ENCODE data around the gene SLC2A8.

The SLC2A8 gene

DNA sequence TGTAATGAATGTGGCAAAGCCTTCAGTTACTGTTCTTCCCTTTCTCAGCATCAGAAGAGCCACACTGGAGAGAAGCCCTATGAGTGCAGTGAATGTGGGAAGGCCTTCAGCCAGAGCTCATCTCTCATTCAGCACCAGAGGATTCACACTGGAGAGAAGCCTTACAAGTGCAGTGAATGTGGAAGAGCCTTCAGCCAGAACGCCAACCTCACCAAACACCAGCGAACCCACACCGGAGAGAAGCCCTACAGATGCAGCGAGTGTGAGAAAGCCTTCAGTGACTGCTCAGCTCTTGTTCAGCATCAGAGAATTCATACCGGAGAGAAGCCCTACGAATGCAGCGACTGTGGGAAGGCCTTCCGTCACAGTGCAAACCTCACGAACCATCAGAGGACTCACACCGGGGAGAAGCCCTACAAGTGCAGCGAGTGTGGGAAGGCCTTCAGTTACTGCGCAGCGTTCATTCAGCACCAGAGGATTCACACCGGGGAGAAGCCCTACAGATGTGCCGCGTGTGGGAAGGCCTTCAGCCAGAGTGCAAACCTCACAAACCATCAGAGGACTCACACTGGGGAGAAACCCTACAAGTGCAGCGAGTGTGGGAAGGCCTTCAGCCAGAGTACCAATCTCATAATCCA, 47.4 kb downstream of the SLC2A8 start:
- no peak for DNase-seq

DNA sequence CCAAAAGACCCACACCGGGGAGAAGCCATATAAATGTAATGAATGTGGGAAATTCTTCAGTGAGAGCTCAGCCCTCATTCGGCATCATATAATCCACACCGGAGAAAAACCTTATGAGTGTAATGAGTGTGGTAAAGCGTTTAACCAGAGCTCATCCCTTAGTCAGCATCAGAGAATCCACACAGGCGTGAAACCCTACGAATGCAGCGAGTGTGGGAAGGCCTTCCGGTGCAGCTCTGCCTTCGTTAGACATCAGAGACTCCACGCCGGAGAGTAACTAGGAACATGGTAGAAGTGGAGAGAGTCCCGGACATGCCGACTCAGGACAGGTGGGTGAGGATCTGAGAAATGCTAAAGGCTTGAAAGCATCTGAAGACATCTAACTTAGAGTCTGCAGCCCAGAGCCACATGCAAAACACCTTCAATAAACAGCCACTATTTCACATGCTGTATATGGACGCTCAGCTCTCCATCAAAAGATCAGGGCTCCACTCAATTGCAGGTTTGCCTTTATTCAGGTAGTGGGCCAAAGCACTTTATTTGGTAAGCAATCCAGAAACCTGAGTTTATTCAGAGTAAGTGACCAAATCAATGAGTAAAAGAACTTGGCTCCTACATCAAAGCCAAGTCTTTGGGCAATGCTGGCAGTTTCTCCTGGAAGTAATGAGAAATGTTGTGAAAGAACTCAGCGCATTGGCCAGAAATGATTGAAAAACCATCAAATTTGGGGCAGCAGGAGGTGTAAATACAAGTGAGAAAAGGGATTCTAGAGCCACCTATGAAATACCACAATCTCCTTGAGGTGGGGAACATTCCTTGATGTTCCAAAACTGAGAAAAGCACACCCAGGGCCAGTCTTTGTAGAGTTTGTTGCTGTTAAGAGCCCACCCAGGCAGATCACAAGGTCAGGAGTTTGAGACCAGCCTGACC, 48.2 kb downstream of the SLC2A8 start:
- DNase-seq = no peak

DNA sequence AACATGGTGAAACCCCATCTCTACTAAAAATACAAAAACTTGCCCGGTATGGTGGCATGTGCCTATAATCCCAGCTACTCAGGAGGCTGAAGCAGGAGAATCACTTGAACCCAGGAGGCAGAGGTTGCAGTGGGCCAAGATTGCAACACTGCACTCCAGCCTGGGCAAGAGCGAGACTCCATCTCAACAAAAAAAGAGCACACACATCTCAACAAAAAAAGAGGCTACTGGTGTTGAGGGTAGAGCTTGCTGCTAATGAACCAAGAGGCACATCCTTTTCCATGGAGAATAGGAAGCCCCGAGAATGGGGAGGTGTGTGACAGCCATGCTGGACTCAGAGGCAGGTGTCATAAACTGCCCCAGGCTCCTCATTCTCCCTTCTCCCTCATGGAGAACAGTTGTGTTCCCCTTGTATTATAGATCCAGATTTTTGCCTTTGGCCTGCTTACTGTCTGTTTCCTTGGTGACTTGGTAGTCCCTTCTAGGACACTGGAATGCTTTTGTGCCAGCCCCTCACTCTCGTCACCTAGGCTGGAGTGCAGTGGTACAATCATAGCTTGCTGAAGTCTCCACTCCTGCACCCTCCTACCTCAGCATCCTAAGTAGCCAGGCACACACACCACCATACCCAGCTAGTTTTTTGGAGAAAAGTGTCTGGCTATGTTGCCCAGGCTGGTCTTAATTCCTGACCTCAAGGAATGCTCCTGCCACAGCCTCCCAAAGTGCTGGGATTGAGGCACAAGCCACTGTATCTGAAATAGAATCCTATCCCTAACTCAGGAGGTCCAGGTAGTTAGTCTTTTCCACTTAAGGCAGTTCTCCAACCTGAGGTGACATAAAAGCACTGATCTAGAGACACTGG, 49.1 kb downstream of the SLC2A8 start:
- DNase-seq = no peak

DNA sequence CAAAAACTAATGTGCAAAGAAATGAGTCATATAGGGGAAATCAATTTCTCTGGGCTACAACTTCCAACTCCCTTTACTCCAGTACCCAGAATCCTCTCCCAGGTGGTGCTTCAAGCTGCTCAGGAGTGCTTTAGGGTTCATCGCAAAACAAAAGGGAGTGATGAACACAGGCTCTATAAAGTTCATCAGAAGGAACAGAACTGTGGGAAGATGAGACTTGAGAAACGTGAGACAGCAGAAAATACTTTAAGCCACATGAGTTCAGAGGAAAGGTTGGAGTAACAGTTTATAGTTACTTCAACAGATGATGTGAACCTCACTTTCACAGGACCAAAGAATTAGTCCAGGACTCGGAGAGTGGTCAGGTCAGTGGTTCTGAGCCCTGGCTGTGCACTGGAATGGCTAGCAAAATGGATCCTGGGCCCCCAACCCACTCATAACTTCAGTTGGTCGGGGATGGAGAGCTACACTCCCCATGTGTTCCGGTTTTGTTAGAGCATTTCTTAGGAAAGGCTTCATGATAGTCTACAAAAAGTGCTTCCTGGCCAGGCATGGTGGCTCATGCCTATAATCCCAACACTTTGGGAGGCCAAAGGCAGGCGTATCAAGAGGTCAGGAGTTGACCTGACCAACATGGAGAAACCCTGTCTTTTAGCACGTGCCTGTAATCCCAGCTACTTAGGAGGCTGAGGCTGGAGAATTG, 49.9 kb downstream of the SLC2A8 start:
- no peak for DNase-seq

DNA sequence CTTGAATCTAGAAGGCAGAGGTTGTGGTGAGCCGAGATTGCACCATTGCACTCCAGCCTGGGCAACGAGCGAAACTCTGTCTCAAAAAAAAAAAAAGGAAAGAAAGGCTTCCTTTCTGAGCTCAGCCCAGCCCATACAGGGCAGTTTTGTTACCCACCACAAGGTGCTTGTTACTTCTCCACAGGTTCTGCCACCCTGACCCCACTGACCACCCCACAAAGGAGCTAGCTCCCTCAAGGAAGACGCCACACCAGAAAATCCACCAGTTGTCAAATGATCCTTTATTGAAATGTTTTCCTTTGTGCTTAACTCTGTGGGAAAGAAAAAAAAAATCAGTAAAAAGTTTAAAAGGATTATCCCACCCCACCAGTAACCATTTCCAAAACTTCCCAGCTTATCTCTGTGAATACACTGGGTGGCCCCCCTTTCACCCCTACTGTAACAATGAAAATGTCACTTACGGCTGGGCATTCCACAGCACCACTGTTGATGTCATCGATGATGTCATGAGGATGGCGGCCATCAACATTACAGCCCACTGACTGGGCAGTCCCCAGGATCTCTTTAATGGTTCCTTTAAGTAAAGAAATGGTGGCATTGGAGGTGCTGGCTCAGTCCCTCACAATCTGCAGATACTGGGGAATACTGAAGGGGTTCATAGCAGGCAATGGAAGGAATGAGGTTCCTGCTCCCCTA, 50.6 kb downstream of the SLC2A8 start:
- no peak for DNase-seq

DNA sequence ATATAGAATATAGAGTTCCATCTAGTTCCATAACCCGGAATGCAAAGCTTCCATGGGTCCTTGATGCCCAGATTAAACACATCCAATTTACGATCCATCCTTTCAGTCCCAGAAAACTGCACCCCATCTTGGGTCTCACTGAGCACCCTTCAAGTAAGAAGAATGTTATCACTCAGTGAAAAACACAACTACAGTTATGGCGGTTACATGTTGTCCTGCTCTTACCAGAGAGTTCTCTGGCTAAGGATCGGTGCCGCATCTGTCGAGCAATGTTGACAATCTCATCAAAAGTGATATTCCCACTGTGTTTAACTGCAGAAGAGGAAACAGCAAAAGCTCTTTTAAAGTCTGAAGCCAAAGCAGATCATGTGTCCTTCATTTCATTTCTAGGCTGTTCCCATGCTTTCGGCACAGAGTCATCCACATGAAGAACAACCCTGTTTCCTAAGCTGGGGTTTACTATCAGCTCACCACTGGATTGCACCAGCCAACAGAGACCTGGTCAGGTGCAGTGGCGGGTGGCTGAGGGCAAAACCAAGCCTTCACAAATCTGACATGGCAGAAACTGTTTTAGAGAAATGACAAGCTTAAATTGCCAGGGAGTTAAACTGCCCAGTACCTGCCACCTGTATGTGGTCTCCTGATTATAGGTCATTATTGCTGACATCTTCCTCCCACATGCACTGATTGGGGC, 51.3 kb downstream of the SLC2A8 start:
- DNase-seq = no peak

DNA sequence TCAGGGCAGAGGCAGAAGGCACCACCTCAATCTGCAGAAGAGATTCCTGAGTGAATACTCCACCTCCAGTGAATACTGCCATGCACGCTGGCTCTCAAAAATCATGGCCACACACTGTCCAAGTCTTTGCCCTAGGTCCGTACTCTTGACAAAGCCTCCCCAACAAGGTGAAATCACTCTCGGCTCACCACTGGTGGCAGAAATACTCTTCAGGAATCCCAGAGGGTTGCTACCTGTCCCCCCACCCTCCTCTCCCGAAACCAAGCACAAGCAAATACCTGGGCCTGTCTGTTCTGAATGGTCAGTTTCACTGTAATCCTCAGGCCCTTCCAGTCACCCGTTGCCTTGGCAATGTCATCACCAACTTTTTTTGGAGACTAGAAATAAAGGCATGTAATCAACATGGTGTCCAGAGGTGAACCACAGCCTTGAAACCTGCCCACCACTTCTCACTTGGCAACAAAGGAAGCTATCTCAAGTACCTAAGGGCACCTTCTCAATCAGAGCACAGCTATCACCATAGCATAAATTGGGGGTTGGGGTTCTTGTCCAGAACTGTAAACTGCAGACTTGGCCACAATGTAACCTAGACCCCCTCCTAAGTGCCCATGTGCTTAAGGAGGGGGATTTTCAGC, 52.5 kb downstream of the SLC2A8 start:
- DNase-seq = no peak

DNA sequence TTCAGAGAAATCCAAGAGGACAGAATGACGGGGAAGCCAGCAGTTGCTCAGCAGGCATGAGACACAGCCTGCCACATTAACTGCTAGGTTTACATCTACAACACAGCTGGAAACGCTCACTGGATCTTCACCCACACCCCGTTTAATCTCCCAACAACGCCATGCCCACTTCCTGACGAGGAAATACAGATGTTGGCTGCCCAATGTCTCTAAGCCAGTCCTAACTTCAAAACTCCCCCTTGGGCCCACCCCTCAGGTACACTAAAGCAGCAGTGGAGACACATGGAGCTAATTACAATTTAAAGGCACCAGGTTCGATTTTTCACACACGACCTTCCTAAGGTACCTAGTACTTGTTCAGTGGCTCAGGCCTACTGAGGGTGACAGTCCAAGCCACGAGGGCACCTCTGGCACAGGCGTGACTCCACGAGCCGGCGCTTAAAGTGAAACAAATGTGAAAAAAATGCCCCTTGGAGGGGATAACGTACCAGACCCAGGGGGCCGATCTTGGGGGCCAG, 53.3 kb downstream of the SLC2A8 start:
- DNase-seq = no peak

DNA sequence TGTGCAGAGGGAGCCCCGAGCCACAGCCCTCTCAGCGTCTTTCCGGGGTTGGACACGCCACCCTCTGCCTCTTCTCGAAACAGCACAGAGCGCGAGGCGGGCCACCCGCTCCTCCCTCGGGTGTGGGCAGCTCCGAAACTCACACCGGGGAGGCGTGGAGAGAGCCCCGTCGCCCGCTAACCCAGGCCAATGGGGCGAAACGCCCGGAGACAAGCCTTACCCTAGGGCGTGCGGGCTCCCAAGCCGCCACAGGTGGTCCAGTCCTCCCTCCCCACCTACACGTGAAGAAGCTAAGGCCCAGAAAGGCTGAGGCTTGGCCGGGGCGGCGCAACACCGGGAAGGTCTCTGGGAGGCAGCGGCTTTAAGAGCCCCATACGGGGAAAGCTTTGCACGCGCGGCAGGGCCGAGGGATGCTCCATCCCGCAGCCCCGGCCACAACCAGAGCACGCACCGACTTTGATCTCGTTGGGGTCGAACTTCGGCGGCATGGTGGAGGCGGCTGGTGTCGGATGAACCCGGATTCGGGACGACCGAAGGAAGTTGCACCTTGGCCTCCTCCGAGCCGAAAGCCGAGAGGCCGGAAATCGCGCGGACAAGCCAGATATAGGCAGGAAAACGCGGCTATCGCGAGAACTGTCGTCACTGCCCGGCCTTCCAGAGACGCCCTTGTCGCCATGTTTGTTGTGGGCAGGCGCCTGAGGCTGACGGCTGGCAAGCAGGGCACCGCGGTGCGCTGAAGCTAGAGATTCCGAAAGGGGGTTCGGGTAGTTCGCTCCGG, 54.0 kb downstream of the SLC2A8 start, which contains the start of the genes LRSAM1 and RPL12:
TSS of gene LRSAM1 (plus strand) at position 681 of the 778 bp plus-strand sequence. CDS start 3,018 bp downstream, outside the sequence.
TSS of gene RPL12 (minus strand) at position 577 of the 778 bp plus-strand sequence. CDS start at position 488, 89 bp downstream.
- peak; percentile 96 for DNase-seq

DNA sequence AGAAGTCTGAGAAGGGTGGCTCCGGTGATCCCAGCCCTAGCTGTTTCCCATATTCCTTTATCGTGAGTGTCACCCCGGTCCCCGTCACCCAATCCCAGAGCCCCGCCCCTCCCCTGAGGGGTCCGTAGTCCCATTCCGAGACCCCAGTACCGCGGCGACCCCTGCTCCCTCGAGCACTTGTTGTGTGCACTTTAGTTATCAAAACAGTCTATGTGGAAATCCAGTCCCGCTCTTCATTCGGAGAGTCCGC, 54.6 kb downstream of the SLC2A8 start:
- no peak for DNase-seq

DNA sequence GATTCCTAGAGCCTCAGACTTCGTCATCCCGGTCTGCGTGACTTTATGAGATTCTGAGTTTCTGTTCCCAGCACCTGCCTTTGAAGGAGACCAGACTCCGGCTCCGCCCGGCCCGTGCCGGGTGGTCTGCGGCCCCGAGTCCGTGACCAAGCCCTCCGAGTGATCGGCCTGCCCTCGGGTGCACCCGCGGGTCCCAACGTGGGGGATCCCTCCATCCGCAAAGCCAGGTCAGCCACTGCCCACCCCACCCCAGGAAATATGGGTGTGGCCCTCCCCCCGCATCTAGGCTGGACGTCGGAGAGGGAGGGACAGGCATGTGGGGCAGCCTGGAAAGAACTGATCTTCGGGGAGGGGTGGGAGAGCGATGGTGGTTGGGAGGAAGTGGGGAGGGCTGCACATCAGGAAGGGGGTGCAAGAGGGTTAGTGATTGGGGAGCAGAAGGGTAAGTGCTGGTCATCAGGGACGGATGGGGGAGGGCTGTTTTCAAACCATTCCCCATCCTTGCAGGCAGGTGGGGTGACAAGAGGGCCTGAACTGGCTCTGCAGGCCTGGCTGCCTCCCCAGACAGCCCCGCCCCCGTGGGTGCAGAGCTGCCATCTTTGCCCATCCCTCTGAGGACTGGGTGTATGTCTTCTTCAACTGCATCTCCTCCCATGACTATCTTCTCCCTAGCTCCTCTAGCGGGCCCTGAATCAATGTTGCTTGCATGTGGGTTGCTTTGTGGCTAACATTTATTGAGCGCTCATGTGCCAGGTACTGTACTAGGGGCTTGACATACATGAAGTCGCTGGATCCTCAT, 55.1 kb downstream of the SLC2A8 start:
- peak; percentile 27 for DNase-seq

DNA sequence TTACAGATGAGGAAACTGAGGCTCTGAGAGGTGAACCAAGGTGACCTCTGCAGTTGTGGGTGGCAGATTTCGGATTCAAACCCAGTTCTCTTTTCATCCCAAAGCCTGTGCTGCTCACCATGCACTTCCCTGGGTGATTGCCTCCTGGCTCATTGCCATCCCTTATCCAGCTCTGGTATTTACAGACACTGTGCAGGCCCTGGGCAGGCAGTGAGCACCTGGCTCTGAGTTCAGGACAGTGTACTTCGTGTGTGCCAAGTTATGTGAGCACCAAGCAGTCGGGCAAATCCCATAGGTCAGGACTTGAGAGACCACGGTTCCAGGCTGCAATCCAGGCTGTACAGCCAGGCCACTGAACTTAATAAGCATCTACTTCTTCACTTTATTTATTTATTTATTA, 55.7 kb downstream of the SLC2A8 start:
- no peak for DNase-seq

DNA sequence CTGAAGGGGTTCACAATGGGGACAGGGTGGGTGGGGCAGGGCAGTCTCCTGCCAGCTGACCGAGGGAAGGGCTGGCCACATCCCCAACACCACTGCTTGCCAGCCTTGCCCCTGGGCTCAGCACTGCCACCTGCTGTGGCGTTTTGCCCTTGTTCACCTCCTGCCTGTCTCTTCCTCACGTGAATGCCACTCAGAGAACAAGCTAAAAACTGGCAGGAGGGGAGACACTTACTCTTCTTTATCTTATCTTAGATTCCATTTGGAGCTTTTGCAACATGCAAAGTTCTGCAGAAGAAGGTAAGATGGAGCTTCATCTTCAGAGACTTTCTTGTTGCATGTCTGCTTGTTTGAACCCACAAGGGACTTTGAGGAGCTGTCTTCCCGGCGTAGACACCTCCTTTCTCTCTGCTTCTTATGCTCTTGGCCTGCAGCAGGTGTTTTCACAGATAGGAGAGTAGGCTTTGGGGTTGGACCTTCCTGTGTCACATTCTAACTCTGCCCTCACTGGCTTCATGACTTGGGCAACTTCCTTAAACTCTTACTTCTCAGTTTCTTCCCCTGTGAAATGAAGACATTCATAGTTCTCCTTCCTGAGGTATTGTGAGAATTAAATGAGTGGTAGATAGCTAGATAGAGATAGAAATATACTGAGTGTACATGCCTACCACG, 58.5 kb downstream of the SLC2A8 start:
- DNase-seq = peak; percentile 3

DNA sequence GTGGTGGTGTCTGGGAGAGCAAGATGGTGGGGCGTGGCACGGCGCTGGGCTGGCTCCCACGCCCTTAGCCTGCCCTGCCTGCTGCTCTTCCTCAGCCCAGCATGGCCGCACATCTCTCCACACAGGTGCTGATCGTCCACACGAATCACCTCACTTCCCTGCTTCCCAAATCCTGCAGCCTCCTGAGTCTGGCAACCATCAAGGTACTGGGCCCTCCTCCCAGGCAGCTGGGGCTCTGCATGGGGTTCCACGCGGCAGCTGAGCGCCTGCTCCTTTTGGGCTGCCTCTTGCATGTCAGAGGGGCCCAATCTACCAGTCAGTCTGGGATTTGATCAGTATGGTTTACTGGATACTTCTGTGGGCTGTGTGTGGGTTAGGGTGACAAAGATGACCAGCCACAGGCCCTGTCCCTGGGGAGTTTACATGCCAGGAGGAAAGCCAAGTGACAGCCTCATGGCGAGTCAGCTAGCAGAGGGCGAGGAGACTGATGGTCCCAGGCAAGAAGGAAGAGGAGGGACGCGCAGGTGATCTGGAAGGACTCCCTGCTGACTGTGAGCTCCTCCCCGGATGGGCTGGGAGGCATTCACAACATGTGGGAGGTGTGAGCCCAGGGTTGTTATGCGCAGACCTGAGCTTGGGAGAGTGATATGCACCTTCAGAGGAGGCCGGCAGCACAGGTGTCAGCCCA, 60.4 kb downstream of the SLC2A8 start:
- no peak for DNase-seq

All from COR-L47 (cell line).